Mammary epithelial cell (primary cell): Measurements from ENCODE around the gene DNHD1.

Experiments used
- CTCF ChIP-seq, 2 donors: IDR thresholded peaks in 1 of 2; conservative IDR thresholded peaks in 1 of 2; 2 replicates each; pipeline ENCODE4 v1.5.1; 2011 to 2012; ENCODE audit warnings: inconsistent platforms in 2 of 2, low read length in 2 of 2, mild to moderate bottlenecking in 2 of 2, control low read depth in 1 of 2, low read depth in 1 of 2; ENCODE audit not compliant: insufficient read depth in 1 of 2; ENCODE audit errors: extremely low read depth in 1 of 2
- EZH2 ChIP-seq: IDR thresholded peaks from 2 replicates; pipeline ENCODE4 v1.6.1; 2012; ENCODE audit warnings: low read length, inconsistent platforms, borderline replicate concordance

GRCh38 chr11:6599881-6600390, 102.9 kb downstream of the DNHD1 start:
- TF ChIP-seq CTCF (conservative IDR thresholded peaks at IDR 0.05 in 1 of 2, IDR thresholded peaks at IDR 0.05 in 1 of 2; ENCODE audit: extremely low read depth in 1 of 2, insufficient read depth in 1 of 2, low read depth in 1 of 2, low read length in 2 of 2), result no peak
- TF ChIP-seq EZH2, result no peak
